NCI-H2081 (cell line): ENCODE measurements around the gene PRELP.
"Not testable (repeated sequence)": the region's sequence is repeated elsewhere in the genome, so short reads cannot be mapped to it uniquely, and the experiment has no call there.

Experiments
- DNase-seq, 2 experiments: peaks; one replicate each; lab custom pipeline; 2025; lab: John Stamatoyannopoulos, UW

The PRELP gene

DNA sequence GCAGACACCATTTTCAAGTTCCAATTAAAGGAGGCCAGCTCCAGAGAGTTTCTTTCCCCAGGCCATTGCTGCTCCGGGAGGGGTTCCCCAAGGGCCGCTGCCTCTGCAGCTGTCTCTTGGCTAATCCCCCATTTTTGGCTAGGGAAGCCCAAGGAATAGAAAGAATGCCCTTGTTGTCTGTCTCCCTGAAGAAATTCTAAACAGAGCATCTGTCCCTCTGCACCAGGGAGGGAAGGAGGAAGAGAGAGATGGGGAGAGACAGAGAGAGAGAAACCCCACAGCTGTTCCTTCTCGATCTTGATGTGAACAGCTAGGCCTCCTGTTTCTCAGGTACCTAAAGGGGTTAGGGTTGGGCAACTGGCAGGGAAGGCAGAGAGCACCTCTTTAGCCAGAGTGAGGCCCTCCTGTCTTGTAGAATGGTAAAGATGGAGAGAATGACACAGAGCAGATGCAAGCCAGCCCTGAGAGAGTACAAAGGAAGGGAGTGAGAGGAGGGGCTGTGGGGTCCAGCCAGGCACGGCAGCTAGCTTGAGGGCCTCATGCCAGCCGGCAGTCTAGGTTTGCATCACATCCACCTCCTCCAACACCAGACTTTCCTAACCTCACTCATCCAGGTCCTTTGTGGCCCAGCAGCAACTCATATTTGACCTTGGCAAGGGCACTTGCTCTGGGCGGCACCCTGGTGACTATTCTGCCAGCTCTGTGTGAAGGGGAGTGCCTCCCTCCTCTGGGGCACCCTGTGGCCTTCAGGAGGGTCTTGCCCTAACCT is 31.4 kb downstream of the PRELP start:
- peak in 1 of 2 experiments; percentile 14 for DNase-seq

DNA sequence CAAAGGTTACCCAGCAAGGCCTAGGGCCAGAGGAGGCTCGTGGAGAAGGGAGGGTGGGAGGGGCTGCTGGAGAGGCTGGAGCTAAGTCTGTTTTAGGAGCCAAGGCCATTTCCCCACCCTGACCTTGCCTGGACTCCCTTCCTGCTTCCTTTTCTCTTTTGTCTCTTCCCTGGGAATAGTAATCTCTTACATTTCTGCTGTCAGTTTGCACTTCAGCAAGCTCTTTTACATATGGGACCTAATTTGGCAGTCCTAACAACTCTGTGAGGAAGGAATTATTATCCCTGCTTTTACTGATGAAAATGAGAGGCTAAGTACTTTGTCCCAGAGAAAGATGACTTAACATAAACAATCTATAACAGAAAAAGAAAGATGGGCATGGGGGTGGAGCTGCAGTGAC is 32.2 kb downstream of the PRELP start:
- DNase-seq: no peak

DNA sequence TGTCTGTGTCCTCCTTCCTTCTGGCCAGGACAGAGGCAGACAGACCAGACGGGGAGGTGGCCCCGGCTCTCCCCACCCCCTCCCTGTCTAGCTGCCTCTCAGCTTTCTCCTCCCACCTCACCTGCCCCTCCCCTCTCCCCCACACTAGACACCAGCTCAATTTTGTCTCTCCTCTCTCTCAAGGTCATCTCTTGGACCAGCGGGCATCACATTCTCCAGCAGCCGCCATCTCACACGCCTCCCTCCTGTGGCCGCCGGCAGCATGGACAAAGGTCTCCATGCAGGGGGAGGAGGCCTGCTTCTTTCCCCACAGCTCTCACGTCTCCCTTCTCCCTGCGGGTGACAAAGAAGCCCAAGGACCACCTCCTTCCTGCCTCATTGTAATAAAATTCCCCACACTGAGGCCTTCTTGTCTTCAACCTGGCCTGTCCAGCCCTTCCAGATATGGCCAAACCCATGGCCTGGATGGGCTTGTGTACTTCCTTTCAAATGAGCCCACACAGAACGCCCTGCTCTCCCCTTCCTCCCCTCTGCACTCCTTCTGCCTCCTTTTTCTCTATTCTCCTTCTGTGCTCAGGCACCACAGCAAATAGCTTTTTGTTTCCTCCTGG is 33.0 kb downstream of the PRELP start:
- no peak for DNase-seq

DNA sequence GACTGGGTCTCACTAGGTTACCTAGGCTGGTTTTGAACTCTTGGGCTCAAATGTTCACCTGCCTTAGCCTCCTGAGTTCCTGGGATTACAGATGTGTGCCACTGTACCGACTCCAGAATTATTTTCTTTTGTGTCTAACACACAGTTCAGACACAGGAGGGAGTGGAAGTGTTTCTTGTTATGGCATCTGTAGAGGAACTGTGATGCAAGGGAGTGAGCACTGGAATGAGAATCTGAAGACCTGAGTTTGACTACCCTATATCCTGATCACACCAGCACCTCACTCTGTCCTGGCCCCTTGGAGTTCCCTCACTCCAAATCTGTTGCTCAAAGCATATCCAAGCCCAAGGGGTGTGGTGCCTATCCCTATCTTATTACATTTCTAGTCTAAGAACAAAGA is 33.5 kb downstream of the PRELP start:
- no peak for DNase-seq

DNA sequence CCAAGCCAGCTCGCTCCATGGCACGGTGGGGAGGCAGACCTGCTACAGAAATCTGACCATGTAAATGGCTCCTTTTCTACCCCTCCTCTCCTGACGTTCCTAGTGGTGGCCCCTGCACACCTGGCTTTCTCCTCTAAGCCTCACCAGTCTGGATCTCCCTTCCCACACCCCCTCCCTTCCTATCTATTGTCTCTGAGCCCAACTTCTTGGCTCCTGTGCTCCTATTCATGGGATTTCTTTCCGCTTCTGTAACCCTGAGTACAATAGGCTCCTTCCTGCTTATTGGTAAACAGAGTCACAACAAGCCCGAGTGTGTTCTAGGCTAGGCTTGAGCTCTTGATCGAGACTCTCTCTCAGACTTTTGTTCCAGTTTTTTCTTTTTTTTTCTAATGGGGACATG is 35.9 kb downstream of the PRELP start:
- no peak for DNase-seq

DNA sequence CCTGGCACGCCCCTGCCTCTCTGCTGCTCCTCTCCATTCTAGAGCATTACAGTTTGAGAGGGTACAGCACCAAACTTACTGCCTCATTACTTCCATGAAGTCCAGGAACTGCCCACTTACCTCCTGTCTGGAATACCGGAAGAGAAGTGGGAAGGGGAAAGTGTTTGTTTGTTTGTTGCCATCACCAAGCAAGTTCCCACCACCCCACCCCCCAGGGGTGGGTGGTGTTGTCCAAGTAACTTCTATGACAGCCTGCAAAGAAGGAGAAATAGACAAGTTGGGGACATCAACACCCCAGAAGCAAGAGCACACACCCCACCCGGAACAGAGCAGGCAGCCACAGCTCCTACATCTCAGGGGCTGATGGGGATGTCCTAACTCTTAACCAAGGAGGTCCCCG is 36.3 kb downstream of the PRELP start:
- no peak for DNase-seq

DNA sequence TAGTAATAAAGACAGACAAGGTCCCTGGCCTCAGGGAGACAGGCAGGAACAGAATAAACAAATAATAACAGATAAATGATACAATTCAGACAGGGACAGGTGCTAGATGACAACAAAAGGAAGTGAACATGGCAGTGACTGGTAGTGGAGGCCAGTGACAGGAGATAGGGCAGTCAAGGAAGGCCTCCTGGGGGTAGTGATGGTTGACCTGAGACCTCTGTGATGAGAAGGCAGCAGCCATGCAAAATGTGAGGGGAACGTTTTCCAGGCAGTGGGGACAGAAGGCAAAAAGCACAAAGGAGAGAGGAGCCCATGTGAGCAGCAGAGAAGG is 36.9 kb downstream of the PRELP start:
- peak in 1 of 2 experiments; percentile 11 for DNase-seq

DNA sequence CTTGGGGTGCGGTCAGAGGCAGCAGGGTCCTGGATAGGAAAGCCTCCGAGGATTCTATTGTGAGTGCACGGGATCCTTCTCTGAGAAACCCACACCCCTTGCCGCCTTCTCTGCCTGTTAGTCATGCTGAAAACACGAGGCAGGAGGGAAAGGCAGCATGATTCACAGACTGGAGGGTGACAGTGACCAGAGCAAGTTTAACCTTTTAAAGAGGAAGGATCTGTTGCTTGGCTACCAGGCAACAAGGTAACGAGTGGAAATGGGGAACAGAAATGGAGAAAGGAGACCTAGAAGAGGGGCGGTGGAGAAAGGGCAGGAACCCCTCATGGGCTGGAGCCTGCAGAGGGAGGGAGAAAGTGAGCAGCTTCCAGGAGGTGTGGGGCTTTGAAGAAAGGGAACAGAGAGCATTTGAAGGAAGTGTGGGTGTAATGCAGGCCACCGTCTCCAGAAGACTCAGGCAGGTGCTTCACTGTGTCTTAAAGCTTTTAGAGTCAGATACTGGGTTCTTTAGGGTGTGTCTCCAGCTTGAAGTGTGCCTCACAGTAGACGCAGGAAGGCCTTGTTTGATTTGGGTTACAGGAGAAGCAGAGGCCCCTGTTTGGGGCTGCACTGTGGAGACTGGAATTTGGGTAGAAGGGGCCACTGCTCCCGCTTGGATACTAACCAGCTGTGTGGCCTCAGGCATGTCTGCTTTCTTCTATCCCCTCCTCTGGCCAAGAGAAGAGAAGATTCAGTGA is 37.4 kb downstream of the PRELP start:
- no peak for DNase-seq

DNA sequence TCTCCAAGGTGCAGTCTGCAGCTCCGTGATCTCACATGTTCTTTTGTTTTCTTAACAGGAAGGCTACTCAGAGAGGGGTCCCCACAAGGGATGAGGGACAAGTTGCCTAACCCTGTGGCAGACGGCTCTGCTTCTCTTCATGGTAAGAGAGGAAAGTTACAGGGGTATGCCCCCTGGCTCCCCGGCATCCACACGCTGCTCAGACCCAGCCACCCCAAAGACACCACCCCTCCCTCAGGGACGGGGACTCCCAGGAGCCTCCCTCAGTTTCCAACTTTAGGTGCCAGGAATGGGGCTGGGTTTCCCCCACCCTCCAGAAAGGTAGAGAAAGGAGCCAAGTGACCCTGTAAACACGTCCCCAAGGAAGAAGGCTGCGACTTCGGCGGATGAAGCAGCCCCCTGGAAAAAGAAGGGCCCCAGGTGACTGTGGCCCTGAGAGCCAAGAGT is 38.0 kb downstream of the PRELP start:
- no peak for DNase-seq

DNA sequence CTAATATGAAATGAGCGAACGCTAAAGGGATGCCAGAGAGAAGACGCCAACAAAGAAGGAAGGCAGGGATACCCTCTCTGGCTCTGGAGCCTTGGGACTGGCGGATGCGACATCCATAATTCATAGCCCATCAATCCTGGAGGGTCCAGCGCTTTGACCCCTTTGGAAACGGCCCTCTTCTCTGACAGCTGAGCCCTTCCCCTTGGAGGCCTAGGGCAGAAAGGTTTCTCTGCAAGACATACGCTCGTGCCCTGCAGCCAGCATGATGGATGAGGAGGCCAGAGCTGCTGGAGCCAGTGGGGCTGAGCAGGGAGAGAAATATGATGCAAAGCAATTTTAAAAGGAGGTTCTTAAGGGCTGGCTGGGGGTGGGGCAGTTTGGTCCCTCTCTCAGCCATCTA is 40.6 kb downstream of the PRELP start:
- DNase-seq: no peak

DNA sequence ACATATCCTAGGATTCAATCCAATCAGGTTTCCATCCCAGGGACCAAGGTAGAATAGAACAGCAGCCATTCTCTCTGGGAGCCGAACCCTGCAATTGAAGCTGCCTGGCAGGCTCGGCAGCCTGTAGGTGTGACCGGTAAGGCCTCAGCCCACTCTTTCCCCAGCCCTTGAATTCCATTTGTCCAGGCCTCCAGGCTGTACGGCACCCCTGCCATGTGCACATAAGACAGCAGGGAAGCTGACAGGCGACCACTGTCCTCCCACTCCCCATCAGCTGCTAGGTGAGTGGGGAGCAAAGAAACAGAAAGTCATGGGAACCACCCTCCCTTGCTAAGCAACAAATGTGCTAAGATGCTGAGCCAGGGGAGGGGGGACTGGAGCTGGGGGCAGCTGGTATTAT is 41.3 kb downstream of the PRELP start:
- peak in 1 of 2 experiments; percentile 13 for DNase-seq

DNA sequence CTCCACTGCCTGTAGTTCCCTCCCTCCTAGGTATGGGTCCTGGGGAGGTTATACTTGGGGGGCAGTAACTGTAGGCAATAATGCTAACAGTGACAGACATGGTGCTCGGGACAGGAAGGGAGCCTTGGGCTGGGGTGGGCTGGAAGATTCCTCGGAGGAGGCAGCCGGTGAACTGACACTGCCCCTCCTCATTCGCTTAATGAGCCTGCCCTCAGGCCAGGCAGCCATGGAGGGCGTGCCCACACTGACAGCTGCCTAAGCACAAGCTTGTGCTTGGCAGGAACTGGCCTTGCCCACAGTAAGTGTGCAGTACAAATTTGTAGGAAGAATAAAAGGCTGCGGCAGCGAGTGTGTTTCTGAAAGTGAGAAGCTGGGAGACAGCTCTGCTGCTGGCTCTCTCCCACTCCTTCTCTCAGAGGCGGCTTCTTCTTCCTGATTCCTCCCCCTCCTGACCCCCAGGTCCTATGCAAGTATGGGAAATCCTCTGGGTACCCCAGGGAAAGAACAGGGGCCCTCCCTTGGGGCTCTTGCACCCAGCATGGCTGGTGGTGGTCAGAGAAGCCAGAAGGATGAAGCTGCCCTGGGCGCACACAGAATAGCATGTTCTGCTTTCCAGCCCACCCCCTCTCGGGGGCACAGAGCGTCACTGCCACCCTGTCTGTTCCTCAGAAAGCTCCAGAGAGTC is 42.0 kb downstream of the PRELP start:
- DNase-seq: peak in 1 of 2 experiments; percentile 36

DNA sequence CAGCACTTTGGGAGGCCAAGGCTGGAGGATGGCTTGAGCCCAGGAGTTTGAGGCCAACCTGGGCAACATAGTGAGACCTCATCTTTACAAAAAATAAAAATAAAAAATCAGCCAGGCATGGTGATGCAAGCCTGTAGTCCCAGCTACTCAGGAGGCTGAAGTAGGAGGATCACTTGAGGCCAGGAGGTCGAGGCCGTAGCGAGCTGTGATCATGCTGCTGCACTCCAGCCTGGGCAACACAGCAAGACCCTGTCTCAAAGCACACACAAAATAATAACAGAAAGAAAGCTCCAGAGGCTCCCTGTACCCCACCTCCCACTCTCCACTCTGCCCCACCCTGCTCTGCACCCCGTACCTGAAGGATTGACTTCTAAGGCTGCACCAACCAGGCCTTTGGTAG is 42.5 kb downstream of the PRELP start:
- DNase-seq: not testable (repeated sequence)

DNA sequence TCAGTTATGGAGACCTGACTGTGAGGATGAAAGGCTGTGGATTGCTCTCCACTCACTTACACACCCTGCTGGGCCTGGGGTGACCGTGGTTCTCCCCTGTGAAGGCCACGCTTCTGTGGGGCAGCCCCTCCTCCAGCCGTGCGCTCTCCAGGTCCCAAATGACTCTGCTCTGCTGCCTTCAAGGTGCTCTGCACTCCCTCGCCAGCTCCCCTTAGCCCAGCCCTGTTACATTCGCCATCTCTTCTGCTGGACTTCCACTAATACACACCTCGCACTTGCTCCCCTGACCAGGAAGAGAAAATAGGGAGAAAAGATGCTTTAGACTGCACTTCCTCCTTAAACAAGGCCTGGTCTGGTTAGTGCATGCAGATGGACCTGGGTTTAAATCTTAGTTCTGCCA is 42.9 kb downstream of the PRELP start:
- no peak for DNase-seq

DNA sequence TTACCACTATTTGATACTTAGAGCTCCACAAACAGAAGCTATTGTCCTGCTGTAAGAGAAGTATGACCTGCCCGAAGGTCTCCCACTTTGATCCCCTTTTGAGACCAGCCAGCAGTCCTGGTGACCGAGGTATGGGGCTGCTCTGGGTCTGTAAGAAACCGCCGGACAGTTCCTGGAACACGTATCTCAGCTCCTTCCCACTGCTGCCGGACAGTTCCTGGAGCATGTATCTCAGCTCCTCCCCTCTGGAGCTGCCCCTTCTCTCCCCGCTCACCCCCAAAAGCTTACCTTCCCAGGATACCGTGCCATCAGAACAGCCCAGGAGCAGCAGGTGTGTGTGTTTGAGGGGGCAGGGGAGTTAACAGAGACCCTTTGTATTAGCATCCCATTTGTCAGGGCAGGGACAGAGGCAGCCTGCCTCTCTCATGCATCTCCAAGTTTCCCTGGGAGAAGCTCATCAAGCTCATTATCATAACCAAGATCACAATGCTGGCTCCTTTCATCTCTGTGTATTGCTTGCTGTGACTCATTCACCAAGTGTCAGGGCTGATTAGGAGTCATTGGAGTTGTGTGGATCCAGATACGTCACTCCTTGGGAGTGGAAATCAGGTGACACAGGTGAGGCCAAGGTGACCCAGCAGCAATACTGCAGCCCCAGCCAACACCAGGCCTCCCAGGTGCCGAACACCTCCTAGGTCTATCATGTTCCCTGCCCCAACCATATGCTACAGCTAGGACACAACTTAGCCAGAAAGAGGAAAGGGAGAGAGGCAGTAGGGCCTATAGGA is 43.6 kb downstream of the PRELP start:
- no peak for DNase-seq

DNA sequence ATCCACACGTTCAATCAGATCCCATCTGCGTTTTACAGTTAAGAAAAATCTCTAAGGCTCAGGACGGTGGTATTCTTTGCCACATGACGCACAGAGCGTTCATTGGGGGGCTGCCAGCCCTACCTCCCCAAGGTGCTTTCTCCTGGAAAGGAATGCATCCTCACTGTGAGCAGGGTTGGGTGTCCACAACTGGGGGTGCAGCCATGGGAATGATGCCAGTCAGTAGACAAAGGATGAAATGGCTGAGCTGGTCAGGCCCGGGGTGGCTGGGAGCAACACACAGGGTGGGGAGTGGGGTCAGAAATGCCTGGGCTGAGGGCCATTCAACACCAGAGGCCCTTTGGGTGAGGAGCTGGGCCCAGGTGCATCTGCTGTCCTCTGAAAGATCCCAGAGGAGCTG is 44.3 kb downstream of the PRELP start:
- no peak for DNase-seq

DNA sequence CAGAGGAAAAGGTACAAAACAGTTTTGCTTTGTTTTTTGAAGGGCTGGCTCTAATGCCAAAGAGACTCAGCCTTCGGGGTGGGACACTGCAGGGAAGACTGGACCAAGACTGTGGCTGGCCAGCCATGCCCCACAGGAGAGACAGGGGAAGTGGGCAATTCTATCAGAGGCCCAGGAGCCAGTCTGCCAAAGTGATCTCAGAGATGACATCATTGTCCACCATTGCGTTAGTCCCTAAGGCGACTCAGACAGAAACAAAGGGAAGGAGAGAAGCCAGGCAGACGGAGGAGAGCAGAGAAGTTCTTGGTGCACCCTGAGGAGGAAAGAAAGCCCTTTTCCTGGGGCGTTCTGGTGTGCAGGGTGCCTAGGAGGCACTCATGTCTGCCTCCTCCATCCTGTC is 44.7 kb downstream of the PRELP start:
- no peak for DNase-seq

DNA sequence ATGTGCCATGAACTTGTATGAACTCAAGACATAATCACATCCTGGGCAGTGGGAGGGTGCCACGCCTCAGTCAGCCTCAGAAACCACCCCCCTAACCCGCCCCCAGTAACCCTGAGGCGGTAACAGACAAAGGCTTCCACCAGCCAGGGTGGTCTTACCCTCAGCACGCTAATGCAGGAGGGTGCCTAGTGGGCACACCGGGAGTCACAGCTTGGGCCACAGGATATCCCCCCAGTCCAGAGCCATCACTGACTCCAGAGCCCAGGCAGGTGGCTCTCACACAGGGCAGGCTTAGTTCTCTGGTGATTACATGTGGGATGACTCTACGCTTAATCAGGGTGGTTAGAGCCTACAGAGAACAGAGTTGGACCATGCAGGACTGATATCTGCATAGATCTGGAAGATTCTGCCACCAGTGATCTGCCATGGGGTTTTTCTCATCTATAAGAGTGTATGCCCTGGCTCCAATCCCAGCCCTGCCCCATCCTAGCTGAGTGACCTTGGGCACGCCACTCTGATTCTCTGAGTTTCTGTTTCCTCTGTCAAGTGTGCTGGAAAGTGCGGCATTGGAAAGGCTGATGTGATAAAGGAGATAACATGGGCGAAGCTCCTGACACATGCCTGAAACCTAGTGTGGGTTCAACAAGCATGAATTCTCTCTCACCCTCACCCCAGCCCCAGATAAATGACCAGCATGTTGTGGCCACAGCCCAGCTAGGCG is 45.6 kb downstream of the PRELP start:
- peak; percentile 38 to 68 for DNase-seq

DNA sequence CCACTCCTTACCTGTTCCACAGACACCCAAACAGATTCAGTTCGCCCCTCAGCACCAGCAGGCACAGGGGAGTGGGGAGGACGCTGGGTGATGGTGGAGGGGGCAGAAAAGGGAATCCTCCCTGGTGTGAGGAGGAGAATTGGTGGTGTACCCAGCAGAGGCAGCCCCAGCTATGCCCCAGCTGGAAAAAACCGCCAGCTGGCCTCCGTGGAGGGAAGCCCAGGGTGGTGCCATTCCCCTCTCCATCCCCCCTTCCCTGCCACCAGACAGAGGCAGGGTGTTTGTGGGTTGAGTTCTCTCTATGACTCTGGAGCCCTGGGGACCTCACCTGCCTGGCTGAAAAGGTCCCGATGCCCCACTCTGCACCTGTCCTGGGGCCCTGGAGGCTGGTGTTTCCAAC is 46.2 kb downstream of the PRELP start:
- no peak for DNase-seq

DNA sequence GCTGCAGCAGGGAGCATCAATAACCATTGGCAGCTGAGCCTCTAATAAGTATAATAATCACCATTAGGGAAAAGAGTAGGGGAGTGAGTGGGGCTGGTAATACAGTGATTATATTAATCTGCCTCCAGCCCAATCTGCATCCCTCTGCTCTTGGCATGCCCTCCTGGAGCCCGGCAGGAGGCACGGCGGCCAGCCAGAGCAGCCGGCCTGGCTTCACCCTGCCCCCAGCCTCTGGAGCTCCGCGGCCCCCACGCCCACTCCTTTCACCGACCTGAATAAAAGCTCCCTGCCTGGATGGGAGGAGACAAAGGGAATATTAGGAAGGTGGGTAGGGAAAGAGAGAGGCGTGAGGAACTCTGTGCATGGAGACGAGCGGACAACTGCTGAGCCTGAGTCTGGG is 46.6 kb downstream of the PRELP start:
- peak; percentile 99 for DNase-seq

DNA sequence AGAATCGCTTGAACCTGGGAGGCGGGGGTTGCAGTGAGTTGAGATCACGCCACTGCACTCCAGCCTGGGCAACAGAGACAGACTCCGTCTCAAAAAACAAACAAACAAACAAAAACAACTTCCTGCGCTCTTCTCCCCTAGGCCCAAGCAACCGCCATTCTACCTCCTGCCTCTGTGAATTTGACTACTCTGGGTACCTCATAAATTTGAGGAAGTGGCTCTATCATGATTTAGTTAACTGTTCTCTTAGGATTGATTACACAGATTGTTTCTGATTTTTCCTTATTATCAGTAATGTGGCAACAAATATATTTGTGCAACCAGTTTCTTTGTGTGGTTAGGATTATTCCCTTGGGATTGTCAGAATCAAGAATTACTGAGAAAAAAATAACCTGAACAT is 48.1 kb downstream of the PRELP start:
- DNase-seq: no peak
